Skeletal muscle cell (primary cell): ENCODE data around the gene MACROD1.

Source experiments
- DNase-seq: peaks from one replicate; pipeline ENCODE4 v3.0.0-alpha.2; 2010; ENCODE audit warnings: low read depth
- H3K4me3 ChIP-seq: 2 replicates; pipeline ENCODE4 v1.5.1; 2011; ENCODE audit warnings: low read depth, mild to moderate bottlenecking, control low read depth, low read length, moderate library complexity

MACROD1 gene

GRCh38 chr11:64084951-64085710 is 80.8 kb downstream of the MACROD1 start:
- DNase-seq = no peak
- H3K4me3 ChIP-seq = no peak overlapping the region

- no peak overlapping the region for H3K4me3 ChIP-seq
Measured at GRCh38 chr11:64084146-64084950, 81.6 kb downstream of the MACROD1 start.

GRCh38 chr11:64083398-64084080 is 82.4 kb downstream of the MACROD1 start:
- no peak for DNase-seq
- H3K4me3 ChIP-seq = no peak overlapping the region

More at GRCh38 chr11:64084146-64084950, 81.6 kb downstream of the MACROD1 start:
- no peak for DNase-seq

- no peak overlapping the region for H3K4me3 ChIP-seq
- DNase-seq = no peak
Measured at GRCh38 chr11:64081745-64082442, 84.0 kb downstream of the MACROD1 start.

GRCh38 chr11:64080390-64080789 is 85.5 kb downstream of the MACROD1 start:
- H3K4me3 ChIP-seq = no peak overlapping the region
- DNase-seq = no peak

- H3K4me3 ChIP-seq = no peak overlapping the region
- DNase-seq = no peak
Measured at GRCh38 chr11:64078905-64079304, 87.0 kb downstream of the MACROD1 start.

- H3K4me3 ChIP-seq = no peak overlapping the region
- DNase-seq = no peak
Measured at GRCh38 chr11:64078284-64078683, 87.6 kb downstream of the MACROD1 start.

GRCh38 chr11:64077607-64078006 is 88.3 kb downstream of the MACROD1 start:
- no peak overlapping the region for H3K4me3 ChIP-seq
- DNase-seq = no peak

GRCh38 chr11:64076758-64077157 is 89.2 kb downstream of the MACROD1 start:
- no peak overlapping the region for H3K4me3 ChIP-seq
- DNase-seq = no peak

GRCh38 chr11:64074239-64074638 is 91.7 kb downstream of the MACROD1 start:
- no peak overlapping the region for H3K4me3 ChIP-seq
- DNase-seq = no peak

- H3K4me3 ChIP-seq = no peak overlapping the region
- DNase-seq = no peak
Measured at GRCh38 chr11:64073542-64073941, 92.4 kb downstream of the MACROD1 start.

GRCh38 chr11:64072871-64073270 is 93.0 kb downstream of the MACROD1 start:
- no peak overlapping the region for H3K4me3 ChIP-seq
- no peak for DNase-seq

- no peak overlapping the region for H3K4me3 ChIP-seq
- no peak for DNase-seq
Measured at GRCh38 chr11:64072403-64072802, 93.5 kb downstream of the MACROD1 start.

GRCh38 chr11:64071849-64072248 is 94.1 kb downstream of the MACROD1 start:
- no peak overlapping the region for H3K4me3 ChIP-seq
- DNase-seq = no peak

GRCh38 chr11:64070314-64070681 is 95.6 kb downstream of the MACROD1 start:
- DNase-seq = no peak

GRCh38 chr11:64069401-64070313 is 96.3 kb downstream of the MACROD1 start:
- DNase-seq = no peak
- H3K4me3 ChIP-seq = no peak overlapping the region

More at GRCh38 chr11:64070314-64070681, 95.6 kb downstream of the MACROD1 start:
- no peak overlapping the region for H3K4me3 ChIP-seq

- no peak for DNase-seq
- H3K4me3 ChIP-seq = no peak overlapping the region
Measured at GRCh38 chr11:64068705-64069400, 97.1 kb downstream of the MACROD1 start.
